PFSK-1 (cell line): Measurements from ENCODE around the gene IFNL2.

Source experiments
- POLR2AphosphoS5 ChIP-seq: IDR thresholded peaks from 2 replicates; pipeline ENCODE4 v1.6.1; 2012; ENCODE audit warnings: low read depth, mild to moderate bottlenecking, control low read depth, low read length, moderate library complexity
- SIN3A ChIP-seq: IDR thresholded peaks from 2 replicates; pipeline ENCODE4 v1.6.1; 2012; ENCODE audit warnings: mild to moderate bottlenecking, low read length, moderate library complexity, borderline replicate concordance; ENCODE audit not compliant: insufficient read depth
- TF ChIP-seq, protein P1 (sequence below), 2 experiments: IDR thresholded peaks; 2 replicates each; pipeline versions ENCODE4 v1.6.1 to v1.8.0; 2011 to 2012; ENCODE audit warnings: low read depth in 2 of 2, low read length in 2 of 2, control low read depth in 1 of 2, inconsistent platforms in 1 of 2, mild to moderate bottlenecking in 1 of 2, moderate library complexity in 1 of 2; ENCODE audit not compliant: insufficient read depth in 1 of 2

DNA sequence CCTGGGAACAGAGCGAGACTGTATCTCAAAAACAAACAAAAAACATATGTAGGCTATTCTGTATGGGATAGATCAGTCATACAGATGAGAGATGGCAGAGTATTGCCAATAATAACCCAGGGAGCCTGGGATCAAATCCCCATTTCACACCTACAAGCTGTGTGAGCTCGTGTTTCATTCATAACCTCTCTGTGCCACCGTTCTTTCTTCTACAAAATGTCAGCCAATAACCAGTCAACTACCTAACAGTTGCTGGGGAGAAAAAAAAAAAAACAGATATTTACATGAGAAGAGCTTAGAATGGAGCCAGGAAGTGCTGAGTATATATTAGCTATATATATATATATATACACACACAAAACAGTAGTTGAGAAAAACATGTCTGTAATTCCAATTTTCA is 6.5 kb upstream of the IFNL2 start:
- TF ChIP-seq POLR2AphosphoS5 (no peak), SIN3A (no peak)
- TF ChIP-seq, protein P1, sequence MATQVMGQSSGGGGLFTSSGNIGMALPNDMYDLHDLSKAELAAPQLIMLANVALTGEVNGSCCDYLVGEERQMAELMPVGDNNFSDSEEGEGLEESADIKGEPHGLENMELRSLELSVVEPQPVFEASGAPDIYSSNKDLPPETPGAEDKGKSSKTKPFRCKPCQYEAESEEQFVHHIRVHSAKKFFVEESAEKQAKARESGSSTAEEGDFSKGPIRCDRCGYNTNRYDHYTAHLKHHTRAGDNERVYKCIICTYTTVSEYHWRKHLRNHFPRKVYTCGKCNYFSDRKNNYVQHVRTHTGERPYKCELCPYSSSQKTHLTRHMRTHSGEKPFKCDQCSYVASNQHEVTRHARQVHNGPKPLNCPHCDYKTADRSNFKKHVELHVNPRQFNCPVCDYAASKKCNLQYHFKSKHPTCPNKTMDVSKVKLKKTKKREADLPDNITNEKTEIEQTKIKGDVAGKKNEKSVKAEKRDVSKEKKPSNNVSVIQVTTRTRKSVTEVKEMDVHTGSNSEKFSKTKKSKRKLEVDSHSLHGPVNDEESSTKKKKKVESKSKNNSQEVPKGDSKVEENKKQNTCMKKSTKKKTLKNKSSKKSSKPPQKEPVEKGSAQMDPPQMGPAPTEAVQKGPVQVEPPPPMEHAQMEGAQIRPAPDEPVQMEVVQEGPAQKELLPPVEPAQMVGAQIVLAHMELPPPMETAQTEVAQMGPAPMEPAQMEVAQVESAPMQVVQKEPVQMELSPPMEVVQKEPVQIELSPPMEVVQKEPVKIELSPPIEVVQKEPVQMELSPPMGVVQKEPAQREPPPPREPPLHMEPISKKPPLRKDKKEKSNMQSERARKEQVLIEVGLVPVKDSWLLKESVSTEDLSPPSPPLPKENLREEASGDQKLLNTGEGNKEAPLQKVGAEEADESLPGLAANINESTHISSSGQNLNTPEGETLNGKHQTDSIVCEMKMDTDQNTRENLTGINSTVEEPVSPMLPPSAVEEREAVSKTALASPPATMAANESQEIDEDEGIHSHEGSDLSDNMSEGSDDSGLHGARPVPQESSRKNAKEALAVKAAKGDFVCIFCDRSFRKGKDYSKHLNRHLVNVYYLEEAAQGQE (IDR thresholded peaks at IDR 0.05; ENCODE audit: insufficient read depth in 1 of 2, low read depth in 2 of 2, low read length in 2 of 2), result no peak
